GM21423 (cell line): Measurements from ENCODE around the gene ZNF277.
"Not testable (repeated sequence)": the region's sequence is repeated elsewhere in the genome, so short reads cannot be mapped to it uniquely, and the experiment has no call there.

Source experiments
- ATAC-seq: cut with Tn5 transposase; IDR thresholded peaks from one replicate; pipeline ENCODE4 v1.9.1; 2021; ENCODE audit warnings: mild to moderate bottlenecking, moderate library complexity; ENCODE audit not compliant: unreplicated experiment

The ZNF277 gene

DNA sequence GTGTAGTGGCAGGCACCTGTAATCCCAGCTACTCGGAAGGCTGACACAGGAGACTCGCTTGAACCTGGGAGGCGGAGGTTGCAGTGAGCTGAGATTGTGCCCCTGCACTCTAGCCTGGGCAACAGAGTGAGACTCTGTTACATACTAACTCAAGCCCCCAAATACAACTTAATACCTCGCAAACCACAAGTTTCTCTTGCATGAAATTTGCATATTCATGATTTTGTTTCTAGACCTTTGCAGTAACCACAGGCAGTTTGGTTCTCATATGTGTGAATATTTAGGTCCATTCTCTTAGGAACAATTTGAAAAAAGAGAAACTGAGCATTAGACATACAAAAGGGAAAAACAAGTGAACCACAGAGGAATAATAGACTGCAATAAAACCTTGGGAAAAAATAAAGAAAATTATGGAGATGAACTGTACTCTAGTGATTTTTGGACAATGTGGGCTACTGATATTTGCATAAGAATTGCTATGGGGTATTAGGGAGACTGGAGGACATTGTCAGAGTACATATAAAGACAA is 77.0 kb downstream of the ZNF277 start:
- peak; percentile 62 for ATAC-seq

DNA sequence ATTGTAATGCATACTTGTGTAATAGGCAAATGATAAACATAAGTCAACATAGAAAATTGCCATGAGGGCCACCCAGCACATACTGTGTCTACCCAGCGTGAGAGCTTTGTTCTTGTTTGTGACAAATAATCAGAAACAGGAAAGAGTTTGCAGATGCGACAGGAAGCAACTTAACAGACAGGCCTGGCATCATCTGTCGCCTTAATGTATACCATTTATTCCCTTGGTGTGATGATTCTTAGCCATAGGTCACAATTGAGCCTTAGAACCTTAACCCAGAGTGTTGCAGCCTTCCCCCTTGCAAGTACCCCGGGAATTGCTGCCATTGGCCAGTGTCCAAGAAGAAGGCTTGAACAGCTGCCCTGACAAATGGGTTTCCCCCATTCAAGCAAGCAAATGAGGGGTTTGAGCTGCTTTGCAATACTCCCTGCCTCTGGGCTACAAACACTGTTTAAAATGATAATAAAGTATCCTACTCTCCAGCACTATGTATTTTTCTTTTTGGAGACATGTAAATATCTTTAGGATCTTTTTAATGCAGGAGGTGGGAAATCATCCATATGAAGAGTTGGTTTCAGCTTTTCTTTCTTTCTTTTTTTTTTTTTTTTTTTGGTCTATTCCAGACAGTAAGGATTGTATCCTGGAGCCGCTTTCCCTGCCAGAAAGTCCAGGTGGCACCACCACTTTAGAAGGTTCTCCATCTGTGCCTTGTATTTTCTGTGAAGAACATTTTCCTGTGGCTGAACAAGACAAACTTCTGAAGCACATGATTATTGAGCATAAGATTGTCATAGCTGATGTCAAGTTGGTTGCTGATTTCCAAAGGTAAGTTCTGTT is 80.0 kb downstream of the ZNF277 start:
- peak; percentile 62 for ATAC-seq

DNA sequence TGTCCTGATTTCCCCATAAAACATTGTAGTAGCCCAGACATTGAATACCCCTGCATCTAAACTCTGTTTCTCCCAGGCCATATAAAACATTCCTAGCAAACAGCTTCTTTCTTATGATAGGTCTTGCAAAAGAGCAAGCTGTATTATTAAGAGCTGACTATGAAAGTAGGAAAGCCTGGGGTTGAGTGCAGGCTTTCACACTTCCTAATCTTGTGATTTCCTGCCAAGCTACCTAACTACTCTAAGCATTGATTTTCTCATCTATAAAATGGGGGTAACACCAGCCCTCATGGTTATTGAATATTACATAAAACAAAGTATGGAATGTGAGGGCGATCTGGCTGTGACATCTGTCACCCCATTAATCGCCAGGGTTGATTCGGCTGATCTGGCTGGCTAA is 81.8 kb downstream of the ZNF277 start:
- ATAC-seq, result no peak

DNA sequence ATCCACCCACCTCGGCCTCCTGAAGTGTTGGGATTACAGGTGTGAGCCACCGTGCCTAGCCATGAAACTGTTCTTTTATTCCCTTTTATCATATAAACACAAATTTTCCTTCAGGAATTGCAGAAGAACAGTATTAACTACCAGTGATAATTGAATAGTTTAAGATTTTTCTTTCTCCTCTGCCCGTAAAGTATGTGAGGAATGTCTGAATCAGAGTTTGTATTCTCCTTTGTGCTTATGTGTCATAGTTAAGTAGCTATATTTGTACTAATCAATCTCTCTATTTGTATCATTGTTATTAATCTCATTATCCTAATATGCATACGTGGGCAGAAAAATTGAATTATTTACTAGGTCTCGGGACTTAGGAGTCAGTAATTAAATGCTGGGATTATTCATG is 83.6 kb downstream of the ZNF277 start:
- no peak for ATAC-seq

DNA sequence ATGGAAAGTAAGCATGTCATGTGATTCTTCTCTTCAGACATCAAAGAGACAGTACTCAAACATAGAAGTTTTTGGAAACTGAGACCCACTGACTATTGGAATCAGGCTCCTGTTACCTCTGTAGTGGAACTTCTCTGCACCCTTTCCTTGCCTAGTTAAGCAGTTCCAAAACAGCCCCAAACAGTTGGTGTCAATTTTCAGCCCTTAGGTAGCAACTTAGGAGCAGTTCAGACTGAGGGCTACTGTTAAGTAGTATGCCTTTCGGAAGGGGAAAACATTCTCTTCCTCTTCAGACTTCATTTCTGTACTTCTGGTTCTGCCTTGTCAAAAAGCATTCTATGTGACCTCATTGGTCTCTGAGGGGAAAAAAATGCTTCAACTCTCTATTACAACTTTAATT is 85.7 kb downstream of the ZNF277 start:
- no peak for ATAC-seq

DNA sequence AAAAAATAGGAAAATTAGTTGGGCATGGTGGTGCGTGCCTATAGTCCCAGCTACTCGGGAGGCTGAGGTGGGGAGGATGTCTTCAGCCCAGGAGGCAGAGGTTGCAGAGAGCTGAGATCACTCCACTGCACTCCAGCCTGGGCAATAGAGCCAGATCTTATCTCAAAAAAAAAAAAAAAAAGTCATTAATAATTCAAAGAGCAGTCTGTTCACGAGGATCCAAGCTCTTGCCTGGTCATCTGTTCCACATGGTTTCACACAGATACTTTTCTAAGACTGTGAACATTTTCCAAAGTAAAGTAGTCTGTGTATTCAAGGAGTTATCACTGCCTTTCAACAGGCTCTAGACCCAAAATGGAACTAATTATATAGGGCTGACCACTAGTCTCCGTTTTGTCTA is 86.9 kb downstream of the ZNF277 start:
- ATAC-seq, result no peak

GRCh38 chr7:112296432-112296831 is 89.9 kb downstream of the ZNF277 start:
- no peak for ATAC-seq

DNA sequence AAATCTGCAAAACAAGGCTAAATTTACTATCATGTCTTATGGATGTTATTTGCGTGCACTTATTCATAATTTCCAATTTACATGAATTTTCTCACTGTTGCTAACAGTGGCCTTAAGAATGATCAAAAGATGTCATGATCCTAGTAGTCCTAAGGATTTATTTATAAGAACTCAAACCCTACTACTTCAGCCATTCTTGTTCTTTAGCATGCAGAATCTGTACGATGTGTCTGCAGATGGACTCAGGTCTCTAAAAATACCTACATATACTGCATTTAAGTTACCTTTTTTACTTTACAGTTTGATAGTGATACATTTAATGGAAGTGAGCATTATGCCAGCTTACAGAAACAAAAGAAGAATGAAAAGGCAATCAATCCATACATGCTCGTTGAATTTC is 91.2 kb downstream of the ZNF277 start:
- ATAC-seq, result no peak

GRCh38 chr7:112298543-112299100 is 92.1 kb downstream of the ZNF277 start:
- no peak for ATAC-seq

DNA sequence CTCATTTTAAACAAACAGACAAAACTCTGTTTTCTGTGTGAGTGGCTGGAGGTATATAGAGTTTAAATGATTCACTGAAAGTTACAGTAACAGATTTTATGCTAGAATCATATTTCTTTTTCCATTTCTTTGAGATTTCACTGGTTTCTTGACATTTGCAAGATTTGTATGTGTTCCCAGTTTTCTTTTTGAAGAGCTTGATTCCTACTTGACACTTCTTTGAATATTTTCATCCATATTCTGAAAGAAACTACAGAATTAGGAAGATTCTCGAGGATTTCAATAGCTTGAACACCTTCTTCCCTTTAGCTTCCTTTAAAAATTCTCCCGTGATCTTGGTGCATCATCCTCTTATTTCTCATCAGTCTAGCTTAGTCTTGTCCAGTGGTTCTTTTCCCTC is 93.6 kb downstream of the ZNF277 start:
- no peak for ATAC-seq

DNA sequence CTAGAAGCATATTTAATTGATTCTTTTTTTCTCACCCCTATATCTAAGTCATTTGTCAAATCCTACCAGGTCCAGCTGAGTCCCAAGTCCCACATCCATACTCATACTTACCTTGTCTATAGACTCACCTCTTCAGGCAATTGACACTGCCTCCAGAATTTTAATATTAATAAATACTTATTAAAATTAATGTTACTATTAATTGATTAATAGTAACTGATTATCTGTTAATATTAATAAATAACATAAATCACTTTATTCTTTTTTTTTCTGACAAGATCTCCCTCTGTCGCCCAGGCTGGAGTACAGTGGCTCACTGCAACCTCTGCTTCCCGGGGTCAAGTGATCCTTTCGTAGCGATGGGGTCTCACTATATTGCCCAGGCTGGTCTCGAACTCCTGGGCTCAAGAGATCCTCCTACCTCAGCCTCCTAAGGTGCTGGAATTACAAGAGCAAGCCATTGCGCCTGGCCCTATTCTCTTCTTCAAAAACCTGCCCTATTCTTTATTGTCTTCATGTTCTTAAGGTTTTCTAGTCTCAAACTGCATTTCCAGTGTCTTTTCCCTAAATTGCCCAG is 94.4 kb downstream of the ZNF277 start:
- ATAC-seq, result no peak

GRCh38 chr7:112302566-112302965 is 96.1 kb downstream of the ZNF277 start:
- no peak for ATAC-seq

GRCh38 chr7:112306903-112307302 is 100.4 kb downstream of the ZNF277 start:
- no peak for ATAC-seq

DNA sequence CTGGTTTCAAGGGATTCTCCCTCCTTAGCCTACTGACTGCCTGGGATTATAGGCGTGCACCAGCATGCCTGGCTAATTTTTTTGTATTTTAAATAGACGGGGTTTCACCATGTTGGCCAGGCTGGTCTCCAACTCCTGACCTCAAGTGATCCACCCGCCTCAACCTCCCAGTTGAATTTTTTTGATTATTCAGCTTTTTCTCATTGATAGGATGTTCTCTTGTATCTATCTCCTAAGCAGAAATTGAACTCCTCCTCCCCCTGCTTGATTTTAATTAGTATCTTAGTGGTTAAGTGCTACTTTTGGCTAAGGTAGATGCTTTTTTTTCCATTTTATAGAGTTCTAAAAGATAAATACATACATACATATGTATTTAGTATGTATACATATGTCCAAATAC is 101.0 kb downstream of the ZNF277 start:
- ATAC-seq, result no peak

DNA sequence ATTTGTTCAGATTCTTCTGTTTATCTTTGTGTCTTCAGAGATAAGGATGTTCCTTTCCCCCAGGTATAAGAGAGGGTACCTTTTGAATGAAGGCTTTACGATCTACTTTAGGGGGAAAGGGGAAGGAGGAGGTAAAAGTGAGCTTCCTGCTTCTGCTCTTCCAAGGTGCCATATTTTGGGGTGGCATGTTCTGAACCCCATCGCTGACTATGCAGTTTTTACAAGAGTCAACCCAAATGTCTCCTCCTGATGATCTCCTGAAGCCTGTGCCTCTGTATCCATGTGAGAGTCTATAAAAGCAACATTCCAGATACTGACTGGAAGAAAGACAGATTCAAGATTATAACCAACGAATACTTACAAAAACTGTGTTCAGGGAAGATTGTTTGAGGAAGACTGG is 102.5 kb downstream of the ZNF277 start:
- ATAC-seq, result no peak

- not testable (repeated sequence) for ATAC-seq
These were observed 110.3 kb downstream of the ZNF277 start for GRCh38 chr7:112316803-112317202.

DNA sequence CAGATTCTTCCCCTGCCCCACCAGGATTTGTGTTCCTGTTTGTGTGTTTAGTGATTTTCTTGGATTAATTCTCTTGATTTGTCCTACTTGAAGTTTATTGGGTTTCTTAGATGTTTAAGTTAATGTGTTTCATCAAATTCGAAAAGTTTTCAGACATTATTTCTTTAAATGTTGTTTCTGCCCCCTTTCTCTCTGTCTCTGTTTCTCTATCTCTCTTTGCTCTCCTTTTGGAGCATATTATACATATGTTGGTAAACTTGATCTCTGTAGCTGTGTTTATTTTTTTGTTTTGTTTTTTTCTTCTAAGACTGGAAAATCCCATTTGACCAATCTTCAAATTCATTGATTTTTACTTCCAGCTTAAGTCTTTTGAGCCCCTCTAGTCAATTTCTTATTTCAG is 115.6 kb downstream of the ZNF277 start:
- ATAC-seq, result no peak

DNA sequence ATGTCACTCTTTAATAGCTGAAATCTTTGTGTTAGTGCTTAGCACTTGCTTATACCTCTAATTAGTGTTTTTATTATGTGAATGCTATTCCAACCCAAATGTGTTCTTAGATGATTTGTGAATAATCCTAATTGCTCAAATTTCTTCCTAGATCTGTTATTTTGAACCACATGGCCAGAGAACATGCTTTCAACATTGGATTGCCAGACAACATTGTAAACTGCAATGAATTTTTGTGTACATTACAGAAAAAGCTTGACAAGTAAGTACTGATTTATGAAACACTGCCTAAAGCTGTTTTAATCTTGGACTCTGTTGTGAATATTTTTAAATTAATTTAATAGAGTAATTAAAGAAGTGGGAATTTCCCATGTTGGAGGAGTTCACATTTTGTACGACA is 121.1 kb downstream of the ZNF277 start:
- no peak for ATAC-seq

DNA sequence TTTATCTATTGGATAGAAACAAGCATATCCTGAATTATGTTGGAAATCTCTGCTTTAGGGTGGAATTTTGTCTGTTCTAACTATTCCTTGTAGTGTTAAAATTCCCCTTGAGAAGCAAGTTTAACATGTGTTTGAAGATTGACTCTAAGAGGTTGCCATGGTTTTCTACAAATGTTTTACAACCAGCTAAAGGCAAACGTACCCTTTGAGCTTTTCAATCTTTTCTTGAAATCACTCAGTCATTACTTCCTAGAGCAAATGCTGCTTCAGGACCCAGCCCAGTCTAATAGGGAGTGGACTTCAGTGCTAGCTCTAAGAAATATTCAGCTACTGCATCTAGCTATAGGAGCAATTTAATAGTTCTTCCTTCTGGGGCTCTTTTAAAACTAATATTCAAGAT is 125.0 kb downstream of the ZNF277 start:
- ATAC-seq, result no peak

DNA sequence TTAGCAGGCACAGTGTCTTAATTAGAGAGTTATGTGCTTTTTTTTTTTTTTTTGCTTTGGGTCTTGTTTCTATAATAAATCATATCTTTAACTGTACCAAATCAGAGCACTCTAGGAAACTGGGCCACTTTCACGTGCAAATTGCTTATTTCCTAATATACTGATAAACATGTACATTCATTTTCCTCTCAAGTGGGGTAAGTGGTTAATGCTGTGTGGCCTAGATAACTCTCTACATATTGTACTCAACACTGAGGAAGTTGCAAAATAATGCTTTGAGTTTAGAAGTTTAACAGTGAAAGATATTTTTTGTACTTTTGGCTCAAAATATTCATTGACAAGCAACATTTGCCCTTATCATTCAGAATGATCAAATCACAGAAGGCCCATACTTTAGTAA is 127.9 kb downstream of the ZNF277 start:
- no peak for ATAC-seq

GRCh38 chr7:112336261-112336660 is 129.8 kb downstream of the ZNF277 start:
- ATAC-seq, result no peak

DNA sequence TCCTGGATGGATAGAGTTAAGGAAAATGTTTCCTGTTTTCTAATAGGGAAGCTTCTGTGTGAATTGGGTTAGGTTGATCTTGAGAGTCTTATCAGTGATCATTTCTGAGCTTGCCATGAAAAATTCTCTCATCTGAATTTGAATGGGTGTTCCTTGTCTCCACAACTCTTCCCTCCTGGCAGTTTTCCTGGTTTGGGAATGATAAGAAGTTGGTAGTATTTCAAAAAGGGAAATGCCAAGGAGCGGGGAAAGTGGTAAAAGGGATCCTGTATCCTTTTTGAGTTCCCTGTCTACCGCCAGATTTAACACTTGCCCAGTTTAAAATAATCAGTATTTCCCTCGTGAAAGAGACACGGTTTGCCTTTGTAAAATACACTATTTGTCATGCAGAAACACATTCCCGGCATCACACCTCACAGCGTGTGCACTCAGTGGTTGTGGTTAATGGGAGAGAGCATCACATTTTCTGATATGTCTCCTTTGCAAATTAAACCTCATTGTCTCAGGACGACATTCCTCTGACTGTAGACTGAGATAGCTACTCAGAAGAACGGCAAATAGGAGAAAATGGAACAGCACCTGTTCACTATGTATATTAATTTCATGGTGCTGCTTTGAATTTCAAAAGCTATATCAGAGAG is 130.6 kb downstream of the ZNF277 start:
- ATAC-seq, result no peak
